GM19240 (cell line): ENCODE measurements around the gene DACT3.
"Not testable (repeated sequence)": the region's sequence is repeated elsewhere in the genome, so short reads cannot be mapped to it uniquely, and the experiment has no call there.

Experiments used
- DNase-seq: peaks from one replicate; pipeline ENCODE4 v3.0.0; 2011; ENCODE audit warnings: low spot score; ENCODE audit not compliant: insufficient read length

Gene DACT3

GRCh38 chr19:46634045-46634655 is 26.8 kb downstream of the DACT3 start:
- peak; percentile 86 for DNase-seq

GRCh38 chr19:46633130-46633529 is 27.9 kb downstream of the DACT3 start:
- no peak for DNase-seq

GRCh38 chr19:46631481-46631880 is 29.5 kb downstream of the DACT3 start:
- no peak for DNase-seq

GRCh38 chr19:46630586-46631205 is 30.3 kb downstream of the DACT3 start:
- DNase-seq, result no peak

GRCh38 chr19:46629546-46630025 is 31.4 kb downstream of the DACT3 start:
- no peak for DNase-seq

- not testable (repeated sequence) for DNase-seq
Measured at GRCh38 chr19:46628970-46629369, 32.0 kb downstream of the DACT3 start.

- DNase-seq, result no peak
Measured at GRCh38 chr19:46626446-46626845, 34.5 kb downstream of the DACT3 start.

GRCh38 chr19:46625731-46626130 is 35.3 kb downstream of the DACT3 start:
- no peak for DNase-seq

- no peak for DNase-seq
Measured at GRCh38 chr19:46624958-46625661, 35.9 kb downstream of the DACT3 start, which contains the start of gene PTGIR. Gene PTGIR, minus strand, starts transcription at chr19:46625089. Its CDS starts 864 bp downstream, at chr19:46624225.

- DNase-seq, result no peak
Measured at GRCh38 chr19:46623915-46624502, 37.0 kb downstream of the DACT3 start.

- DNase-seq, result no peak
Measured at GRCh38 chr19:46622118-46622446, 38.9 kb downstream of the DACT3 start.

GRCh38 chr19:46621191-46622117 is 39.5 kb downstream of the DACT3 start:
- no peak for DNase-seq

GRCh38 chr19:46620716-46621115 is 40.3 kb downstream of the DACT3 start:
- no peak for DNase-seq

GRCh38 chr19:46620267-46620666 is 40.7 kb downstream of the DACT3 start:
- no peak for DNase-seq

- no peak for DNase-seq
Measured at GRCh38 chr19:46618670-46619231, 42.2 kb downstream of the DACT3 start.

- no peak for DNase-seq
Measured at GRCh38 chr19:46617601-46618000, 43.4 kb downstream of the DACT3 start.

- DNase-seq, result no peak
Measured at GRCh38 chr19:46616631-46617322, 44.2 kb downstream of the DACT3 start.

GRCh38 chr19:46615966-46616365 is 45.0 kb downstream of the DACT3 start:
- no peak for DNase-seq

- DNase-seq, result peak; percentile 64
Measured at GRCh38 chr19:46614114-46614722, 46.8 kb downstream of the DACT3 start.

GRCh38 chr19:46613525-46613924 is 47.5 kb downstream of the DACT3 start:
- no peak for DNase-seq
